GM23248 (cell line): ENCODE measurements around the gene STX5. TPM values are rescaled to one million over a fixed set of nuclear protein-coding genes. Genes with fewer than 3 reads are reported as not detected.
A peak's percentile ranks its signal among the peaks of the same experiment; 100 is the strongest.
"Not testable (repeated sequence)": the region's sequence is repeated elsewhere in the genome, so short reads cannot be mapped to it uniquely, and the experiment has no call there.

Experiments used
- DNase-seq: peaks from one replicate; pipeline ENCODE4 v3.0.0-alpha.2; 2015
- H2AFZ ChIP-seq: fragments of 200-600 bp; sonication (generic); 2 replicates; pipeline ENCODE4 v1.6.1; 2016; ENCODE audit warnings: antibody characterized with exemption
- H3F3A ChIP-seq: fragments of 200-600 bp; sonication (generic); 2 replicates; pipeline ENCODE4 v1.6.1; 2016; ENCODE audit warnings: mild to moderate bottlenecking, antibody characterized with exemption, mixed run types; ENCODE audit not compliant: insufficient read depth
- H3K27ac ChIP-seq: fragments of 200-600 bp; sonication (generic); 2 replicates; pipeline ENCODE4 v1.5.1; 2016; ENCODE audit warnings: mild to moderate bottlenecking
- H3K27me3 ChIP-seq: fragments of 200-600 bp; sonication (generic); replicated peaks from 2 replicates; pipeline ENCODE4 v1.6.1; 2016; ENCODE audit warnings: mild to moderate bottlenecking; ENCODE audit not compliant: insufficient read depth
- H3K36me3 ChIP-seq: fragments of 200-600 bp; sonication (generic); 2 replicates; pipeline ENCODE4 v1.6.1; 2016; ENCODE audit warnings: low read depth, mild to moderate bottlenecking
- H3K4me1 ChIP-seq: fragments of 200-600 bp; sonication (generic); 2 replicates; pipeline ENCODE4 v1.6.1; 2016; ENCODE audit warnings: mild to moderate bottlenecking; ENCODE audit not compliant: insufficient read depth
- H3K4me2 ChIP-seq: fragments of 200-600 bp; sonication (generic); one replicate; pipeline ENCODE4 v1.6.1; 2016; ENCODE audit warnings: mild to moderate bottlenecking; ENCODE audit not compliant: unreplicated experiment
- H3K4me3 ChIP-seq: fragments of 200-600 bp; sonication (generic); 2 replicates; pipeline ENCODE4 v1.5.1; 2016; ENCODE audit warnings: mild to moderate bottlenecking
- H3K79me2 ChIP-seq: fragments of 200-600 bp; sonication (generic); 2 replicates; pipeline ENCODE4 v1.6.1; 2016; ENCODE audit warnings: mild to moderate bottlenecking; ENCODE audit not compliant: insufficient read depth
- H3K9ac ChIP-seq: fragments of 200-600 bp; sonication (generic); 2 replicates; pipeline ENCODE4 v1.6.1; 2016; ENCODE audit warnings: mild to moderate bottlenecking
- H3K9me2 ChIP-seq: fragments of 200-600 bp; sonication (generic); 2 replicates; pipeline ENCODE4 v1.6.1; 2016; ENCODE audit warnings: mixed run types, mild to moderate bottlenecking, moderate library complexity; ENCODE audit not compliant: insufficient read depth
- H3K9me3 ChIP-seq: fragments of 200-600 bp; sonication (generic); one replicate; pipeline ENCODE4 v1.6.1; 2017; ENCODE audit warnings: low read depth
- H4K20me1 ChIP-seq: fragments of 200-600 bp; sonication (generic); 2 replicates; pipeline ENCODE4 v1.6.0; 2016; ENCODE audit not compliant: insufficient read depth
- EZH2 ChIP-seq: fragments of 200-600 bp; sonication (generic); IDR thresholded peaks from 2 replicates; pipeline ENCODE4 v1.6.1; 2018; ENCODE audit warnings: antibody characterized with exemption, mild to moderate bottlenecking; ENCODE audit not compliant: insufficient read depth, poor library complexity, severe bottlenecking
- EZH2phosphoT487 ChIP-seq: fragments of 200-600 bp; sonication (generic); IDR thresholded peaks from 2 replicates; pipeline ENCODE4 v1.6.1; 2018; ENCODE audit warnings: antibody characterized with exemption, moderate library complexity, mild to moderate bottlenecking, low read depth; ENCODE audit not compliant: insufficient read depth
- WGBS, 2 experiments: methylation state at CpG; one replicate each; pipeline ENCODE4 v1.1.6; 2015 to 2017; ENCODE audit warnings: low lambda C conversion rate in 2 of 2, low coverage in 1 of 2; ENCODE audit errors: missing lambda C conversion rate in 2 of 2; 5-methylcytosine and 5-hydroxymethylcytosine counted together
- in situ Hi-C: fragments of 300-500 bp; cut with MboI; formaldehyde crosslinking; loops from 2 replicates; pipeline ENCODE4 v1.15.0; 2020
- polyA plus RNA-seq: library from polyadenylated mRNA; unstranded; fragments of >200 nt; fragmentation: Nextera tagmentation; extraction: Ambion mirVana; gene quantifications from 2 replicates; pipeline ENCODE4 v1.2.1, GENCODE V29; 2016
- total RNA-seq: library from RNA; depleted of rRNA; stranded (reverse); fragments of >200 nt; shearing (Covaris generic); gene quantifications from 2 replicates; pipeline ENCODE4 v1.2.3, GENCODE V29; 2014

The STX5 gene
- total and polyA plus RNA-seq, 2 experiments from 2014 or later = 34.0 to 43.9 TPM

DNA sequence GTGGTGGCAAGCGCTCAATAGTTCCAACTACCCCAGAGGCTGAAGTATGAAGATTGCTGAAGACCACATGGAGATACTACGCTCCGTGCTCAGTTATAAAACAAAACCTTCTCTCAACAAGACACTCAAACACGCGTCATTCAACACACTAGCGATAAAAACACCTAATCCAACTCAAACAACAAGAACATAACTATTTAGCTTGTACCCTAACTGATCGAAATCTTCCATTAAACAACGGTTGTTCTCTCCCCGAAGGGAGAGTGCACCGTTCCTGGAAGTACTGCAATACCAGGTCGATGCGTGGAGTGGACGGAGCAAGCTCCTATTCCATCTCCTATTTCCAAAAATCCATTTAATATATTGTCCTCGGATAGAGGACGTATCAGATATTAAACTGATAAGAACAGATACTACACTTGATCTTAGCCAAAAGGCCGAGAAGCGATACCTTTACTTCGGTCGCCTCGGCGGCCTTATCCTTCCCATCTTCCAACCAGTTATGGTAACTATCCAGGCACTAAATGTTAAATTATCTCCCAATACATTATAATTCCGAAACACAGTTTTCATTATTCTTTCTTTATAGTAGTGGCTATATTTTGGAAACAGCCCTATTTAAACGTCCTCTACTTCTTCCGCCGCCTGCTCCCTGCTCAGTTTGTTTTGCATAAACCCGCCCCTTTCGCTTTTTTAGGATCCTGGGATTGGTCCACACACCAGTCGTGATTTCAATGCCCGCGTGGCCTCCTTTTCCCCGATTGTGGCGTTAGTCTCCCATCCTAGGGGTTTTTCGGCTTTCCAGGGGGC lies 9.7 kb upstream of the STX5 start:
- no peak for TF ChIP-seq EZH2phosphoT487
- no peak for TF ChIP-seq EZH2
- peak overlapping the region; percentile 91 for H2AFZ ChIP-seq

DNA sequence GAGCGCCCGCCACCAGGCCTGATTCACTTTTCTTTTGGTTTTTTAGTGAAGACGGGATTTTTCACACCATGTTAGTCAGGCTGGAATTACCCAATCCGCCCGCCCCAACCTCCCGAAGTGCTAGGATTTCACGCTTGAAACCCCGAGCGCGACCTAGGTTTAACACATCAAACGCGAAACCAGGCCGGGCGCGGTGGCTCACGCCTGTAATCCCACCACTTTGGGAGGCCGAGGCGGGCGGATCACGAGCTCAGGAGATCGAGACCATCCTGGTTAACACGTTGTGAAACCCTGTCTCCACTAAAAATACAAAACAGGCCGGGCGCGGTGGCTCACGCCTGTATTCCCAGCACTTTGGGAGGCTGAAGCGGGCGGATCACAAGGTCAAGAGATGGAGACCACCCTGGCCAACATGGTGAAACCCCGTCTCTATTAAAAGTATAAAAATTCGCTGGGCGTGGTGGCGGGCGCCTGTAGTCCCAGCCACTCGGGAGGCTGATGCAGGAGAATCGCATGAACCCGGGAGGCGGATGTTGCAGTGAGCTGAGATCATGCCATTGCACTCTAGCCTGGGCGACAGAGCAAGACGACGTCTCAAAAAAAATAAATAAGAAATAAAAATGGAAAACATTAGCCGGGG lies 9.0 kb upstream of the STX5 start:
- H3K79me2 ChIP-seq = peaks cover 35% of the 10 kb centered on the region
- H3K36me3 ChIP-seq, H3F3A ChIP-seq, H3K9me2 ChIP-seq, in situ Hi-C loops, H3K27me3 ChIP-seq, H2AFZ ChIP-seq, H4K20me1 ChIP-seq, H3K9me3 ChIP-seq, H3K4me1 ChIP-seq: not testable (repeated sequence)
- DNase-seq = peak; percentile 97
- 1% methylated on average over 40 to 41 of the region's 41 CpGs for WGBS, 2 experiments
- H3K27ac ChIP-seq = peak overlapping the region; percentile 99
- H3K4me3 ChIP-seq = peak overlapping the region; percentile 93
- peak overlapping the region; percentile 96 for H3K9ac ChIP-seq
- H3K4me2 ChIP-seq = peak overlapping the region; percentile 99

More for the DNA sequence above, 9.7 kb upstream of the STX5 start:
- peak overlapping the region; percentile 74 for H3K4me3 ChIP-seq
- in situ Hi-C loops = no loop called here
- DNase-seq = peak; percentile 98
- H4K20me1 ChIP-seq = no peaks in the 10 kb centered on the region
- H3K36me3 ChIP-seq = no peaks in the 10 kb centered on the region
- peak overlapping the region; percentile 99 for H3K27ac ChIP-seq
- peaks cover 27% of the 10 kb centered on the region for H3K79me2 ChIP-seq
- peaks cover 8% of the 10 kb centered on the region for H3F3A ChIP-seq
- H3K9me2 ChIP-seq = no peaks in the 10 kb centered on the region
- H3K4me1 ChIP-seq = peaks cover 9% of the 10 kb centered on the region; the same call in 1 of the 2 replicates
- H3K27me3 ChIP-seq = no peaks in the 10 kb centered on the region
- no peaks in the 10 kb centered on the region for H3K9me3 ChIP-seq
- H3K4me2 ChIP-seq = peak overlapping the region; percentile 83
- H3K9ac ChIP-seq = peak overlapping the region; percentile 96
- 0 to 1% methylated on average over 33 of the region's 33 CpGs for WGBS, 2 experiments

DNA sequence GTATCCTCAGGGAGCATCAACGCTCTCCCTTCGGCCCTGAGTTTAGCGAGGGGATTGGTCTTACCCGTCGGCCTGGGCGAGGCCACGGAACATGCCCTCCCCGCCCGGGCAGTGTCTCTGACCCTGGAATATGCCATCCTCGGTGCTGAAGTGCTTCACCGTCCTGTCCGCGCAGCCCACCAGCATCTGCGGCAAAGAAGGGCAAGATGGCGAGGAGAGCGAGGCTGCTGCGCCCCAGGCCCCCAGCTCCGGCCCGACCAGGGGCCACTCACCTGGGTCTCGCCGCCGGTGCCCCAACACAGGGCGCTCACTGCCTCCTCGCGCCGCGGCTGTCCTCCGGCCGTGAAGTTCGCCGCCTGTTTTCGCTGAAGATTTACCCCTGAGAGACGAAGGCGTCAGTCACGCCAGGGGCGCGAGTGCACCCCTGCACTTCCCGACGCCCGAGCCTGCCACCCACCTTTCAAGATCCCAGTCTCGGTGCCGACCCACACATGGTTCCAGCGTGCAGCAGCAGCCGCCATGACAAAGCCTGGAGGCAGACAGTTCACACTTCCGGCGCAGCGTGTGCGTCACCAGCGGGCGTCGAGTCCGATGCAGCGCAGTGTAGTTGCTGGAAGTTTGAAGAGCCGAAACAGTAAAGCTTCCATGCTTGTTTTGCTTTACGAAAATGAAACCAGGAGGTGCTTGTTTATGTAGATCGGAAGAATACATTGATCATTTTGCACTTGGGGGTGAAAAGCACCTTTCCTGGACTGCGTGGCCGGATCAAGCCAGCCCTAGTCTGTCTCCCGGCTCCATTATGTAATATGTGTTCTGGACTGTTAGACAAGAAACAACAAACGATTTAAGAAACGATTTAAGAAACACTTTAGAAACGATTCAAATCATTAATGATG lies 7.4 kb upstream of the STX5 start, which contains the start of gene WDR74:
Gene WDR74, minus strand, starts transcription at position 541 of the 896 bp plus-strand sequence. Its CDS starts 20 bp downstream, at position 521.
- in situ Hi-C loops = no loop called here
- Histone ChIP-seq H2AFZ (peak within 1 kb of the TSS; percentile 59), H3K4me2 (peak within 1 kb of the TSS; percentile 99), H3K4me1 (peaks cover 9% of the 10 kb centered on the region; the same call in 1 of the 2 replicates), H3K9me3 (no peaks in the 10 kb centered on the region), H3K27me3 (no peaks in the 10 kb centered on the region), H3F3A (peaks cover 8% of the 10 kb centered on the region), H3K4me3 (peak within 1 kb of the TSS; percentile 93), H3K36me3 (no peaks in the 10 kb centered on the region), H4K20me1 (no peaks in the 10 kb centered on the region), H3K9me2 (no peaks in the 10 kb centered on the region), H3K79me2 (peaks cover 50% of the 10 kb centered on the region), H3K9ac (peak within 1 kb of the TSS; percentile 96), H3K27ac (peak within 1 kb of the TSS; percentile 99)
- peak; percentile 97 for DNase-seq
- TF ChIP-seq EZH2 = no peak
- 1 to 2% methylated on average over 50 to 58 of the region's 62 CpGs for WGBS, 2 experiments

DNA sequence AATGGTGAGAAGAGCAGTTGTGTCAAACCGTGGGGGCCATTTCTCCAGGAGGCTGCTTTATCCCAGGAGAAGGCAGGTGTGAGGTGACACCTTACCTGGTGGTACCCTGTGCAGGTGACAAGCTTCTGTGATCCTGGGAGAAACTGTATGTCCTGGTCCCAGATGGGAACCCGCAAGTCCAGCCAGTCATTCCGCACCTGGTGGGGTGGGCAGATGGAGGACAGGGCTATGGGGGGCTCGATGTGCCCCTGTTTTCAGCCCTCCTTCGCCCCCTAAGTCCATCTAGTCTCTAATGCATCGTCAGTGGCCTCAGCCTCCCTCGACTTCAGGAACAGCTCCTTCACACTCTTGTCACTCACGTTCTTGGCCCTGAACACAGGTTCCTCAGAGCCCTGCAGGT lies 3.5 kb upstream of the STX5 start:
- no peak overlapping the region for H3K4me3 ChIP-seq
- no peak overlapping the region for H2AFZ ChIP-seq
- H3K4me2 ChIP-seq = no peak overlapping the region
- no peak overlapping the region for H3K27ac ChIP-seq
- H3K9me3 ChIP-seq = no peaks in the 10 kb centered on the region
- peaks cover 11% of the 10 kb centered on the region for H3F3A ChIP-seq
- H3K27me3 ChIP-seq = no peaks in the 10 kb centered on the region
- H3K4me1 ChIP-seq = peaks cover 8% of the 10 kb centered on the region; the same call in 1 of the 2 replicates
- no peaks in the 10 kb centered on the region for H3K9me2 ChIP-seq
- in situ Hi-C loops = no loop called here
- H3K79me2 ChIP-seq = peaks cover 80% of the 10 kb centered on the region
- TF ChIP-seq EZH2phosphoT487 (no peak), EZH2 (no peak)
- H3K9ac ChIP-seq = no peak overlapping the region
- H4K20me1 ChIP-seq = no peaks in the 10 kb centered on the region
- no peaks in the 10 kb centered on the region for H3K36me3 ChIP-seq
- 74 to 78% methylated on average over 8 of the region's 8 CpGs for WGBS, 2 experiments
- no peak for DNase-seq
